GM21529 (cell line): Measurements from ENCODE around the gene CACNB4.
A peak's percentile ranks its signal among the peaks of the same experiment; 100 is the strongest.

Experiments used
- ATAC-seq: cut with Tn5 transposase; IDR thresholded peaks from one replicate; pipeline ENCODE4 v1.9.1; 2021; ENCODE audit not compliant: unreplicated experiment

CACNB4 gene

DNA sequence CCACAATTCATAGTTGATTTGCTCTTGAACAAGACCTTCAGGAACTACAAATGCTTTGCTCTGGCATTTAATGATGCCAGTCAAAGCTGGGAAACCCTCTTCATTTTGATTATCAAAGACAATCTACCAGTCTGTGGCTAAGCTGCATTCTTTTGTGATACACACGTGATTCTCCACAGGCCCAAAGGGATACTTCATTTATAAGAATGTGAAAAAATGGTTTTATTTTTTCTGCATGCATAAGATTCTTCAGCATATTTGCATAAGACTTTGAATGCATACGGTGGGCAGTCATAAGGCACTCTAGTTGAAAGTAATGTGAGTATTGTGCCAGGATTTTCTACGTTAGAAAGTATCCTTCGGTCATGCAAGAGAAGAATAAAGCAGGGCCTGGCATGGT, 237.7 kb downstream of the CACNB4 start:
- ATAC-seq, result no peak

DNA sequence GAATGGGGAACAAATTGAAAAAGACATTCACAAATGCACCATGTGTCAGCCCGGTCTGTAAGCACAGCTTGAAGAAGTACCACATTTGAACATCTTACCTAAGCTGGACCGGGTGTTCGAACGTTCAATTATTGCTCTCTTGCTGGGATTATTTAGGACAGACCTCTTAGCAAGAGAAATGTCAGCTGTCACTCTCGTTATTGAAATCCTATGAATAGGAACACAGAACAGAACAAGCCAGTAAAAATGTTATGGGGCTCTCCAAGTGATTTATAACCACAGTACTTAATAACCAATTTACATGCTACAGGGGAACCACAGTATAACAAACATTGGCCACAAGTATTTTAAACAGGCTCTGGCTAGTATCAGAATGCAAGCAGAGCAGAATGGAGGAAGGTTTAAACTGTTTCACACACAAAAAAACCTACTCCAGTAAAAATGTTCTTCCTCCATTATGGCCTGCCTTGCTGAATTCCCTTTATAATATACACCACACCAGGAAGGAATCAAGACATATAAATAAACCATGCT, 238.2 kb downstream of the CACNB4 start:
- no peak for ATAC-seq

DNA sequence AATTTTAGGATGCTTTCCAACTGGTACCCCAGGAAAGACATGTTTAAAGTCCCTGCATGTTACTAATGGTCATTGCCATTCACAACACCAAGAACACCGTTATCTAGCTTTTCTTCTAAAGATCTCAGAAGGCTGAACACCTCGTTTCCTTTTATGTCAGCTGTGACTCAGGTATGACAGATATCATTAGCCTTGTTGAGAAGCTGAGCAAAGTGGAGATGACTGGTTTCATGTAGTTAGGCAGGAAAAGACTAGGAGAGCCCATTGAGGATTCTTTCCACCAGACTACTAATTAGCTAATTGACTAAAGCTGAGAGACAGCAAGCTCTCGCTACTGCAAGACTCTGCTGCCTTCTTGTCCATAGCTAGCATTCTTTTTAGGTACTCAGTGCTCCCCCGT, 238.6 kb downstream of the CACNB4 start:
- no peak for ATAC-seq

- no peak for ATAC-seq
Observed at GRCh38 chr2:151857650-151858049, 241.2 kb downstream of the CACNB4 start.

DNA sequence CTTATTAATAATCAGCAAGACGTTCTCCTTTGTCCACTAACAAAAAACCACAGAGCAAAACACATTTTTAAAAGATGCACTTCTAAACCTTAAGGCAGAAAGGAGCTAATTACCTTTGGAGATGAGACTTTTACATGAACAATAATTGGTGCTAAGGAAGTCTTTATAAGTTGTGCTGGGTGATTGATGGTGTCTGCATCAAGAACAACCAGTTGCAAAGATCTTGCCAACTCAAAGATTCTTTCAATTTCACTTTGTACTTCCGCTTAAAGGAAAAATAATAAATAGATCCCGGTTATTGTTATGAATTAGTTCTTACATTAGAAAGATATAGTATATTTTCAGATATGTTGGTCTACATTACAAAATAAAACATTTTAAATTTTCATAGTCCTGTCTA, 243.7 kb downstream of the CACNB4 start:
- no peak for ATAC-seq

GRCh38 chr2:151853070-151853758, 245.6 kb downstream of the CACNB4 start:
- ATAC-seq, result no peak

DNA sequence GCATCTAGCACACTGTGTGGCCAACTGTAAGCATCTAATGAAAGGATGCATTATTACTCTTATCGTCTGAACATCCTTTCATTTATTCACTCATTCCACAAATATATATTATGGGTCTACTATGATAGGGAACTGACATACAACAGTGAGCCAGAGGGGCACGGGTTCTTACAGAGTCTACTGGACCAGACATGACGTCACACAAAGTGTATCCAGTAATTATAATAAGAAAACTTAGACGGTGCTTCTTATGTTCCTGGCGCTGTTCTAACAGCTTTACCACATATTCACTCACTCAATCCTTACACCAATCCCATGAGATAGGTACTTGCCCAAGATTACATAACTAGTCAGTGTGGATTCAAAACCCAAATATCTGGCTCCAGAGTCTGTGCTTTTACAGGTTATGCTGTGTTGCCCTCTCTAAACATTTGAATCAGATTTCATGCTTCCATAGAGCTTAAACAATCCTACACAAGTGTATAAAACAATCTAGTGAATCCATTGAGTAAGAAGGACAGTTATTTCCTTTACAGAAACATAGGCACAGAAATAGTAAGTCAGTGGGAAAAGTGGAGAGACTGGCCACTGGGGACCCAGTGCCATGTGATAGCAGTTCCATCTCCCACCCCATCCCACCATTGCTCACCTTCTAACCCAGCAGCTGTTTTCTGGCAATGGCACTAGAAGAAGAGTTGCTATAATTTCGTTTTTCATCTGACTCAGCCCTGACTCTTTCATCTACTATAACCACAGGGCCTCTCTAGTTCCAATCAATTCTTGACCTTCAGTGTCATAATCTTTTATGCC, 246.4 kb downstream of the CACNB4 start:
- ATAC-seq, result peak; percentile 44

GRCh38 chr2:151851761-151852160, 247.1 kb downstream of the CACNB4 start:
- ATAC-seq, result no peak

- no peak for ATAC-seq
Observed at GRCh38 chr2:151849413-151850010, 249.3 kb downstream of the CACNB4 start.

DNA sequence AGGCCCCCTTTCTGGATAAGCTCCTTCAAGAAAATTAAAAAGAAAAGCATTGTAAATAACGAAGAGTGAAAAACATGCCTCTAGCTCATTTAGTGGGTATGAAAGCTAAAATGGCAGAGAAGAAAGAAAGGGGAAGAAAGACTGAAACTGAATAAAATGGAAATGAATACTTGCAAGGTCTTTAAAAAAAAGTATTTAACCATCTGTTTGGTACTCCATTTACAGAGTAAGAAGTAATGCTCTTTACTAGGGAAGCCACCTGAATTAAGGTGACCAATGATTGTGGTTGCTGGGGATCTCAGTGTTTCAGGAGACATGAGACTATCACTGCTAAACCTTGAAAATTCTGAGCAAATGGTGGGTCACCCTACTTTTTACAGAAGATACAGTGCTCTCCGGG, 253.0 kb downstream of the CACNB4 start:
- peak; percentile 65 for ATAC-seq

- ATAC-seq, result no peak
Observed at GRCh38 chr2:151845481-151845880, 253.4 kb downstream of the CACNB4 start.

DNA sequence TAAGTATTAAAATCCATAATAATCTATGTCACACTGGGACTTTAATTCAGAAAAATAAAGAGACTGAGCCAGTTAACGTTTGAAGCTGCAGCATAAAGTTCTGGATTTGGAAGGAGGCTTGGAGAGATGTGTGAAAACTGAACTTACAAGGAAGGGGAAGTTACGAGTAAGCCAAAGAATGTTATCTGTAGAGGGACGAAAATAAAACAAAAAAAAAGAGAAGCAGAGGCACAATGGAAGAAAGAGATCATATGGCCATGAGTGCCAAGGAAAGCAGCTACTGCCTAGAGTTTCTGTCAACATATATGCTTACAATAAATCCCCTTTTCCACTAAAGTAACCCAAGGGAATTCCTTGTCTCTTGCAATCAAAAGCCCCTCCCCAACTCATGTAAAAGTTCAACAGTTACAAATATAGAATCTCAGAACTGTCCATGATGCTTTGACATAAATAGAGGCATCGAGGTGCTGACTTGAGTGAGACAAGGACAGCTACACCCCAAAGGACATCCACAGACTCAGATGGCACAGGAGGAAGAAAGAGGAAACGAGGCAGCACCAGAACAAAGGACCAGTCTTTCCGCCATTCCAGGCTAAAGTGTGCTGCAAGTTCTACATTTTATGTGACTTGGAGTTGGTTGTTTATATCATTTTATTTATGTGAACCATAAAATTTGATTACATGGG, 254.5 kb downstream of the CACNB4 start:
- ATAC-seq, result no peak

- ATAC-seq, result no peak
Observed at GRCh38 chr2:151843691-151844061, 255.2 kb downstream of the CACNB4 start.

GRCh38 chr2:151842830-151843690, 255.8 kb downstream of the CACNB4 start:
- peak; percentile 38 for ATAC-seq

GRCh38 chr2:151841047-151841424, 257.8 kb downstream of the CACNB4 start:
- ATAC-seq, result no peak

GRCh38 chr2:151840216-151841046, 258.4 kb downstream of the CACNB4 start:
- peak; percentile 97 for ATAC-seq

GRCh38 chr2:151837926-151838325, 260.9 kb downstream of the CACNB4 start:
- no peak for ATAC-seq

GRCh38 chr2:151833984-151834383, 264.9 kb downstream of the CACNB4 start:
- ATAC-seq, result peak; percentile 87

DNA sequence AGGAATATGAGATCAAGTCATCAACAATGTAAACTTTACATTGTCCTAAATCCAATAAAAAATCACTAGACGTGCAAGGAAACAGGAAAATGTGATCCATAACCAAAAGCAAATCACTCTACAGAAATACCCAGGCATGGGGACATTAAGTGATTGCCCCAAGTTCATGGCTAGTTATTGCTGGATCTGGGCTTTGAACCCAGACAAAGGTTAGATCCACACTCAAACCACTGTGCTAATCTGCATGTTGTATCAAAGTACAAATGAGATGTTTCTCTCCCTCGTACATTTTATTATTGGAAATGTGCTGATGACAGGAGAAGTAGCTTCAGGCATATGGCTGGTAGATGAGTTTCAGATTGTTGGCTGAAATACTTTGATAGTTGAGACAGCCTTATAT, 267.9 kb downstream of the CACNB4 start:
- no peak for ATAC-seq
